Cardiac fibroblast (primary cell): Measurements from ENCODE around the gene GSTO1.
"Not testable (repeated sequence)": the region's sequence is repeated elsewhere in the genome, so short reads cannot be mapped to it uniquely, and the experiment has no call there.

Source experiments
- DNase-seq, 2 donors: peaks; one replicate each; pipeline versions ENCODE4 v3.0.0 to v3.0.0-alpha.2; 2010; ENCODE audit warnings: low read depth in 2 of 2
- H3K4me3 ChIP-seq, 2 donors: replicated peaks in 1 of 2; 1 replicate in 1 of 2; 2 replicates in 1 of 2; pipeline ENCODE4 v1.5.1; 2011; ENCODE audit warnings: low read depth in 2 of 2, low read length in 2 of 2, mild to moderate bottlenecking in 2 of 2, moderate library complexity in 1 of 2
- TF ChIP-seq, protein P1 (sequence below): IDR thresholded peaks from one replicate; pipeline ENCODE4 v1.5.1; 2011; ENCODE audit warnings: low read depth, mild to moderate bottlenecking, low read length, inconsistent platforms

GSTO1 gene

DNA sequence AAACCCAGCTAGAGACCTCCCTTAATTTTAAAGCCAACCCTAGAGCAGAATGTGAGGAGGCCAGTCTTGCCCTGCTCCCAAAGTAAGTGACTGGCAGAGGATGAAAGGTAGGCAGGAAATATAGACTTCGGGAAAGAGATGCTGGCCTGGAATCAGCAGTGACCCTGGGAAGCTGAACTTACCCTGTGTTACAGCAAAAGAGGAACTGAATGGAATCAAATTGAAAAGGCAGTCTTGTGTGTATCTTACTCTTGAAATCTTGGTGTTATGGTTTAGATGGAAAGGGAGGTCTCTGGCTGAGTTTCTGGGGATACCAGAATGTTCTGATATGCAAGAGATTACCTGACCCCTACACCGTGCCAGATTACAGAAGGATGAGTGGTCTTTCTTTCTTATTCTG, 14.6 kb upstream of the GSTO1 start:
- TF ChIP-seq, protein P1, sequence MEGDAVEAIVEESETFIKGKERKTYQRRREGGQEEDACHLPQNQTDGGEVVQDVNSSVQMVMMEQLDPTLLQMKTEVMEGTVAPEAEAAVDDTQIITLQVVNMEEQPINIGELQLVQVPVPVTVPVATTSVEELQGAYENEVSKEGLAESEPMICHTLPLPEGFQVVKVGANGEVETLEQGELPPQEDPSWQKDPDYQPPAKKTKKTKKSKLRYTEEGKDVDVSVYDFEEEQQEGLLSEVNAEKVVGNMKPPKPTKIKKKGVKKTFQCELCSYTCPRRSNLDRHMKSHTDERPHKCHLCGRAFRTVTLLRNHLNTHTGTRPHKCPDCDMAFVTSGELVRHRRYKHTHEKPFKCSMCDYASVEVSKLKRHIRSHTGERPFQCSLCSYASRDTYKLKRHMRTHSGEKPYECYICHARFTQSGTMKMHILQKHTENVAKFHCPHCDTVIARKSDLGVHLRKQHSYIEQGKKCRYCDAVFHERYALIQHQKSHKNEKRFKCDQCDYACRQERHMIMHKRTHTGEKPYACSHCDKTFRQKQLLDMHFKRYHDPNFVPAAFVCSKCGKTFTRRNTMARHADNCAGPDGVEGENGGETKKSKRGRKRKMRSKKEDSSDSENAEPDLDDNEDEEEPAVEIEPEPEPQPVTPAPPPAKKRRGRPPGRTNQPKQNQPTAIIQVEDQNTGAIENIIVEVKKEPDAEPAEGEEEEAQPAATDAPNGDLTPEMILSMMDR, result no peak
- DNase-seq, result no peak
- H3K4me3 ChIP-seq, result no peak overlapping the region

DNA sequence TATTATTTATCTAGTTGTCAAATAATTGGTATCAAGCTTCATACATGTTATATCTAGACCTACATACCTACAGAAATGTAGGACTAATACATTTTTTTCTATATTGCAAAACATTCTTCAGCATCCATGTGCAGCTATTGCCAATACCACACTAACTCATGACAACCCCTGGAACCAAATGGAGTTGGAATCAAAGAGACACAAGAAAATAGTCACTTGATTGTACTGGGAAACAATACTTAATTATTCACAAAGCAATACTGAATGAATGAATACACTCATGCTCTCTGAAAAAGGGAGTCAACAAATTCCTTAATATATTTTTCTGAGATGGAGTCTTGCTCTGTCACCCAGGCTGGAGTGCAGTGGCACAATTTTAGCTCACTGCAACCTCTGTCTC, 12.1 kb upstream of the GSTO1 start:
- TF ChIP-seq, protein P1, result no peak
- no peak overlapping the region for H3K4me3 ChIP-seq
- no peak for DNase-seq

DNA sequence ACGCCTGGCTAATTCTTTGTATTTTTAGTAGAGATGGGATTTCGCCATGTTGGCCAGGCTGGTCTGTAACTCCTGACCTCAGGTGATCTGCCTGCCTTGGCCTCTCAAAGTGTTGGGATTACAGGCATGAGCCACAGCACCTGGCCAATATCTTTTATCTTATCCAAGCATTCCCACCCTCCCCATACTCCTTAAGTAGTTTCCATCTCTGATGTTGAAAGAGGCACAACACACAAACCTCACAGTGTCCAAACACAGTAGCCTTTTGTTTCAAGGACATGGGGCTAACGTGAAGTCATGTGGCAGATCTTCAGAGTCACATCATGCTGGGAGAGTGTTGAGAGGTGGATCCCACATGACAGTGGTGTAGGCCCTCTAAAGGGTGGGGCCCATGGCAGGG, 11.7 kb upstream of the GSTO1 start:
- H3K4me3 ChIP-seq, DNase-seq: not testable (repeated sequence)

DNA sequence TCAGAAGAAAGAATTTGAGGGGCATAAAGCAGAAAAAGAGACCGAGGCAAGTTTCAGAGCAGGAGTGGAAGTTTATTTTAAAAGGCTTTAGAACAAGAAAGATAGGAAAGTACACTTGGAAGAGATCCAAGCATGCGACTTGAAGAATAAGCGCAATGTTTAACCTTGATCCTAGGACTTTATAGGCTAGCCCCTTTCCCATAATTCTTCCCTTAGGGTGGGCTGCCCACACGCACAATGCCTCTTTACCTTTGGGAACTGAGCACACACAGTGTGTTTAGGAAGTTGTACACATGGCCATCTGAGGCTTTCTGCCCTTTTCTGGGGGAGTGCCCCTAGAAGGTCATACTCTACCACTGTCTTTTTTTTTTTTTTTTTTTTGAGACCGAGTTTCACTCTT, 11.2 kb upstream of the GSTO1 start:
- TF ChIP-seq, protein P1, result no peak
- no peak overlapping the region for H3K4me3 ChIP-seq
- DNase-seq, result no peak

DNA sequence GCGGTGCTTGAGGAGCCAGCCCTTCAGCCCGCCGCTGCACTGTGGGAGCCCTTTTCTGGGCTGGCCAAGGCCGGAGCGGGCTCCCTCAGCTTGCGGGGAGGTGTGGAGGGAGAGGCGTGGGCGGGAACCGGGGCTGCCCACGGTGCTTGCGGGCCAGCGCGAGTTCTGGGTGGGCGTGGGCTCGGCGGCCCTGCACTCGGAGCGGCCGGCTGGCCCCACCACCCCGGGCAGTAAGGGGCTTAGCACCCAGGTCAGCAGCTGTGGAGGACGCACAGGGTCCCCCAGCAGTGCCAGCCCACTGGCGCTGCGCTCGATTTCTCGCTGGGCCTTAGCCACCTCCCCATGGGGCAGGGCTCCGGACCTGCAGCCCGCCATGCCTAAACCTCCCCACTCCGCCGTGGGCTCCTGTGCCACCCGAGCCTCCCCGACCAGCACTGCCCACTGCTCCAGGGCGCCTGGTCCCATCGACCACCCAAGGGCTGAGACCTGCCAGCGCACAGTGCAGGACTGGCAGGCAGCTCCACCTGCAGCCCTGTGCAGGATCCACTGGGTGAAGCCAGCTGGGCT, 9.5 kb upstream of the GSTO1 start:
- TF ChIP-seq, protein P1, result no peak
- DNase-seq, result no peak
- no peak overlapping the region for H3K4me3 ChIP-seq

DNA sequence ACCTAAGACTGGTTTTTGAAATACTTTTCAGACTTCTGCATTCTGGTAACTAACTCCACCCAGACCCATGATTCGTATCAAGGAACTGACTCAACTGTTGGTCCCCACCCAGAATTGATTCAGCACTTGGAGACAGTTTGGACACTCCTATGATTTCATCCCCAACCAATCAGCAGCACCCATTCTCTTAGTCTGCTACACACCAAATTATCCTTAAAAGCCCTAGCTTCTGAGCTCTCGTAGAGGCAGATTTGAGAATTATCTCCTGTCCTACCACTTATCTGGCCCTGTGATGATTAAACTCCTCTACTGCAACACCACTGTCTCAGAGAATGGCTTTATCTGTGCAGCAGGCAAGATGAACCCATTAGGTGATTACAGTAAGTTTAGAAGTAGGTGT, 7.7 kb upstream of the GSTO1 start:
- TF ChIP-seq, protein P1, result no peak
- H3K4me3 ChIP-seq, result no peak overlapping the region
- DNase-seq, result peak; percentile 62 to 95

DNA sequence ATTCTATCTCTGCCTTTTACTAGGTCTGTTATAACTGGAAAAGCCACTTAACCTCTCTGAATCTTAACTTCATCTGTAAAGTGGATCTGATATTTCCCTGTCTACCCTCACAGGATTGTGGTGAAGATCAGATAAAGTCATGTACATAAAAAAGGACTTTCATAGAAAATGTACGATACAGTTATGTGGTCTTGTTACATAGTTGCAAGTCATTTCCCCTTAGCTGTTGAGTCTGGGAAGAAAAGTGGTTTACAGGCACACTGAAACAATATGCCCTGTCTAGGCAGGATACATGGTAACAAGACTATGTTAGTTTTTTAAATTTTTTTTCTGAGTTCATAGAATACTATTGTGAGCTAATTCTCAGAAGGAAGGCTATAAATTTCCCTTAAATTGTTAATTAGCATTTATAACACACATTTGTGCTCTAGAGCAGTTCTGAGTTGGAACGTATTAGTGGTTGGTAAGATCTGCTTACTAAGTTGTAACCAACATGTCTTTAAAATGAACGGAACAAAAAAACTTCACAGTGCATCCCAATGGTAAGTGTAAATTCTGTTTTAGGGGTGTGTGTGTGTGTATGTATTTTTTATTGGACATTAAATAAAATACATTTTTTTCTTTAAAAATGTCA, 7.1 kb upstream of the GSTO1 start:
- no peak for DNase-seq
- H3K4me3 ChIP-seq, result no peak overlapping the region
- TF ChIP-seq, protein P1, result no peak

DNA sequence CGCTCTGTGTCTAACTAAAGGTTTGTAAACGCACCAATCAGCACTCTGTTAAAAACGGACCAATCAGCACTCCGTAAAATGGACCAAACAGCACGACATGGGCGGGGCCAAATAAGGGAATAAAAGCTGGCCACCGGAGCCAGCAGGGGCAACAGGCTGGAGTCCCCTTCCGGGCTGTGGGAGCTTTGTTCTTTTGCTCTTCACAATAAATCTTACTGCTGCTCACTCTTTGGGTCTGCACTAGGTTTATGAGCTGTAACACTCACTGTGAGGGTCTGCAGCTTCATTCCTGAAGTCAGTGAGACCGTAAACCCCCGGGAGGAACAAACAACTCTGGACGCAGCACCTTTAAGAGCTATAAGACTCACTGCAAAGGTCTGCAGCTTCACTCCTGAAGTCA, 5.8 kb upstream of the GSTO1 start:
- H3K4me3 ChIP-seq, DNase-seq: not testable (repeated sequence)
